IMR-90 (cell line): ENCODE results near the gene STOML2. TPM values are rescaled to one million over a fixed set of nuclear protein-coding genes. Genes with fewer than 3 reads are reported as not detected.
A peak's percentile ranks its signal among the peaks of the same experiment; 100 is the strongest.

ENCODE experiments used
- ATAC-seq: fragments of 200-7000 bp; cut with Tn5 transposase; 2 replicates; pipeline ENCODE4 v1.9.1; 2020; ENCODE audit warnings: low read depth, mild to moderate bottlenecking, moderate library complexity
- BruUV-seq: library from RNA; stranded (reverse); fragments of 400-500 nt; replicated peaks from 2 replicates; lab custom pipeline; 2021; lab: Mats Ljungman, UMichigan
- CTCF ChIA-PET: fragments of 300-600 bp; formaldehyde crosslinking; extraction: SDS; loops from one replicate; lab custom pipeline; 2021; ENCODE audit warnings: antibody characterized with exemption; lab: Yijun Ruan, JAX
- POLR2A ChIA-PET: fragments of 300-600 bp; sonication (Branson Sonifier 250); formaldehyde crosslinking; loops from one replicate; lab custom pipeline; 2022; ENCODE audit warnings: antibody characterized with exemption; ENCODE audit not compliant: unreplicated experiment; lab: Charles Lee
- DNase-seq: peaks from one replicate; pipeline ENCODE4 v3.0.0; 2013
- H2AFZ ChIP-seq: replicated peaks from 2 replicates; pipeline ENCODE3; 2013; ENCODE audit warnings: low read length, mild to moderate bottlenecking; ENCODE audit not compliant: poor library complexity
- H2AK5ac ChIP-seq: 2 replicates; pipeline ENCODE4 v1.6.1; 2013; ENCODE audit warnings: low read depth, low read length, inconsistent platforms
- H2AK9ac ChIP-seq: replicated peaks from 2 replicates; pipeline ENCODE3; 2013; ENCODE audit warnings: mild to moderate bottlenecking, low read depth, low read length, moderate library complexity; ENCODE audit not compliant: poor library complexity
- H2BK120ac ChIP-seq: 2 replicates; pipeline ENCODE4 v1.6.1; 2013; ENCODE audit warnings: low read depth, low read length, inconsistent platforms
- H2BK15ac ChIP-seq: 3 replicates; pipeline ENCODE4 v1.6.1; 2013; ENCODE audit warnings: low read depth, low read length, inconsistent platforms
- H2BK20ac ChIP-seq: 2 replicates; pipeline ENCODE4 v1.6.1; 2013; ENCODE audit warnings: low read depth, mild to moderate bottlenecking, inconsistent platforms, low read length, moderate library complexity
- H2BK5ac ChIP-seq: 2 replicates; pipeline ENCODE4 v1.6.1; 2013; ENCODE audit warnings: mild to moderate bottlenecking, low read depth, low read length, inconsistent platforms; ENCODE audit not compliant: poor library complexity, severe bottlenecking
- H3K14ac ChIP-seq: replicated peaks from 2 replicates; pipeline ENCODE4 v1.6.1; 2013; ENCODE audit warnings: low read depth, low read length, inconsistent platforms
- H3K18ac ChIP-seq: 2 replicates; pipeline ENCODE4 v1.6.1; 2013; ENCODE audit warnings: low read depth, low read length, control low read depth
- H3K23ac ChIP-seq: 2 replicates; pipeline ENCODE4 v1.6.1; 2013; ENCODE audit warnings: low read depth, low read length, inconsistent platforms
- H3K27ac ChIP-seq: 2 replicates; pipeline ENCODE4 v1.5.1; 2013; ENCODE audit warnings: mild to moderate bottlenecking, control low read depth, low read length; ENCODE audit not compliant: insufficient read depth
- H3K27me3 ChIP-seq: 2 replicates; pipeline ENCODE4 v1.6.1; 2013; ENCODE audit warnings: low read length; ENCODE audit not compliant: control insufficient read depth, insufficient read depth
- H3K36me3 ChIP-seq: 2 replicates; pipeline ENCODE4 v1.6.1; 2013; ENCODE audit warnings: low read length, mixed read lengths; ENCODE audit not compliant: control insufficient read depth, insufficient read depth
- H3K4ac ChIP-seq: 2 replicates; pipeline ENCODE4 v1.6.1; 2013; ENCODE audit warnings: low read depth, low read length, inconsistent platforms
- H3K4me1 ChIP-seq: 2 replicates; pipeline ENCODE4 v1.6.1; 2013; ENCODE audit warnings: low read length, mixed read lengths; ENCODE audit not compliant: control insufficient read depth, insufficient read depth
- H3K4me2 ChIP-seq: 2 replicates; pipeline ENCODE4 v1.6.1; 2013; ENCODE audit warnings: low read depth, mild to moderate bottlenecking, control low read depth, low read length, moderate library complexity
- H3K4me3 ChIP-seq: 2 replicates; pipeline ENCODE4 v1.5.1; 2013; ENCODE audit warnings: low read depth, mild to moderate bottlenecking, control low read depth, low read length, moderate library complexity; ENCODE audit not compliant: insufficient read depth
- H3K56ac ChIP-seq: 2 replicates; pipeline ENCODE4 v1.6.1; 2013; ENCODE audit warnings: low read length, inconsistent platforms; ENCODE audit not compliant: insufficient read depth; ENCODE audit errors: extremely low read depth
- H3K79me1 ChIP-seq, 2 experiments: 2 replicates each; pipeline ENCODE4 v1.6.1; 2013; ENCODE audit warnings: low read length in 2 of 2, inconsistent platforms in 1 of 2, low read depth in 1 of 2
- H3K9ac ChIP-seq: 2 replicates; pipeline ENCODE4 v1.6.1; 2013; ENCODE audit warnings: low read depth, low read length, control low read depth
- H3K9me1 ChIP-seq: 2 replicates; pipeline ENCODE4 v1.6.1; 2013; ENCODE audit warnings: low read length, inconsistent platforms; ENCODE audit not compliant: insufficient read depth
- H3K9me3 ChIP-seq: 2 replicates; pipeline ENCODE4 v1.6.1; 2013; ENCODE audit warnings: low read length; ENCODE audit not compliant: control insufficient read depth, insufficient read depth
- H4K20me1 ChIP-seq: 2 replicates; pipeline ENCODE4 v1.6.1; 2013; ENCODE audit warnings: low read length, inconsistent platforms; ENCODE audit not compliant: insufficient read depth
- H4K5ac ChIP-seq: 2 replicates; pipeline ENCODE4 v1.6.1; 2013; ENCODE audit warnings: mild to moderate bottlenecking, low read depth, low read length, control low read depth
- H4K8ac ChIP-seq, 2 experiments: 2 replicates each; pipeline ENCODE4 v1.6.1; 2013; ENCODE audit warnings: low read depth in 2 of 2, low read length in 2 of 2, control low read depth in 1 of 2, inconsistent platforms in 1 of 2
- H4K91ac ChIP-seq: 2 replicates; pipeline ENCODE4 v1.6.1; 2013; ENCODE audit warnings: low read depth, low read length, inconsistent platforms; ENCODE audit not compliant: insufficient read depth
- BHLHE40 ChIP-seq: fragments of 150-350 bp; IDR thresholded peaks from 2 replicates; pipeline ENCODE4 v1.6.1; 2016; ENCODE audit warnings: mild to moderate bottlenecking, low read depth, low read length
- CEBPB ChIP-seq: IDR thresholded peaks from 2 replicates; pipeline ENCODE4 v1.6.1; 2012; ENCODE audit warnings: low read depth, low read length, improper control_type of control experiment
- CHD1 ChIP-seq: IDR thresholded peaks from 2 replicates; pipeline ENCODE4 v1.6.1; 2012; ENCODE audit warnings: low read depth, low read length, improper control_type of control experiment
- MAZ ChIP-seq: IDR thresholded peaks from 2 replicates; pipeline ENCODE4 v1.6.1; 2012; ENCODE audit warnings: low read depth, mild to moderate bottlenecking, low read length, improper control_type of control experiment, moderate library complexity, borderline replicate concordance
- MXI1 ChIP-seq: IDR thresholded peaks from 2 replicates; pipeline ENCODE4 v1.6.1; 2012; ENCODE audit warnings: low read depth, mild to moderate bottlenecking, low read length, moderate library complexity, borderline replicate concordance
- NFE2L2 ChIP-seq: fragments of 150-350 bp; IDR thresholded peaks from 2 replicates; pipeline ENCODE4 v1.6.1; 2016; ENCODE audit warnings: low read depth, mild to moderate bottlenecking, low read length
- POLR2A ChIP-seq: IDR thresholded peaks from 2 replicates; pipeline ENCODE4 v1.6.1; 2012; ENCODE audit warnings: mild to moderate bottlenecking, low read depth, low read length
- RAD21 ChIP-seq: IDR thresholded peaks from 2 replicates; pipeline ENCODE4 v1.6.1; 2012; ENCODE audit warnings: low read length, improper control_type of control experiment
- RCOR1 ChIP-seq: IDR thresholded peaks from 2 replicates; pipeline ENCODE4 v1.6.1; 2012; ENCODE audit warnings: mild to moderate bottlenecking, low read length, improper control_type of control experiment; ENCODE audit not compliant: insufficient replicate concordance
- SMC3 ChIP-seq: fragments of 150-350 bp; IDR thresholded peaks from 2 replicates; pipeline ENCODE4 v1.6.1; 2016; ENCODE audit warnings: low read depth, mild to moderate bottlenecking, antibody characterized with exemption, low read length, moderate library complexity
- WGBS, 2 experiments: methylation state at CpG; one replicate each; pipeline versions ENCODE4 v1.1.5 to v1.1.7; 2013; ENCODE audit warnings: missing lambda C conversion rate in 2 of 2; ENCODE audit not compliant: insufficient read length in 1 of 2; ENCODE audit errors: extremely low coverage in 2 of 2; 5-methylcytosine and 5-hydroxymethylcytosine counted together
- dilution Hi-C: fragments of 300-500 bp; cut with HindIII; formaldehyde crosslinking; loops from one replicate; pipeline ENCODE4 v1.14.3; 2018; ENCODE audit warnings: low sequenced_read_pairs; ENCODE audit not compliant: unreplicated experiment
- in situ Hi-C: fragments of 300-500 bp; cut with MboI; formaldehyde crosslinking; loops from 3 replicates; pipeline ENCODE4 v1.14.3; 2019; ENCODE audit warnings: low sequenced_read_pairs, inconsistent platforms, mixed read lengths
- intact Hi-C: fragments of 100-400 bp; cut with micrococcal nuclease; formaldehyde crosslinking; loops from 2 replicates; pipeline ENCODE4 v1.10.0; 2022
- polyA plus RNA-seq, 3 experiments: library from polyadenylated mRNA; depleted of rRNA; stranded (reverse); fragments of >200 nt; gene quantifications; 2 replicates each; pipeline ENCODE4 v1.2.3, GENCODE V29; 2012; ENCODE audit warnings: low replicate concordance in 1 of 3
- total RNA-seq: library from RNA; depleted of rRNA; stranded (reverse); fragments of >200 nt; gene quantifications from 2 replicates; pipeline ENCODE4 v1.2.3, GENCODE V29; 2012
- TF ChIP-seq, protein P1 (sequence below): conservative IDR thresholded peaks from 2 replicates; pipeline ENCODE4 v1.5.1; 2012; ENCODE audit warnings: mild to moderate bottlenecking, low read depth, low read length, improper control_type of control experiment
- TF ChIP-seq, protein P2 (sequence below): fragments of 150-350 bp; IDR thresholded peaks from 2 replicates; pipeline ENCODE4 v1.6.1; 2016; ENCODE audit warnings: low read depth, mild to moderate bottlenecking, low read length, moderate library complexity, borderline replicate concordance

STOML2 gene
- total and polyA plus RNA-seq, 2 of the 4 experiments (the other 2 are of a cell fraction) = 177 to 250 TPM

DNA sequence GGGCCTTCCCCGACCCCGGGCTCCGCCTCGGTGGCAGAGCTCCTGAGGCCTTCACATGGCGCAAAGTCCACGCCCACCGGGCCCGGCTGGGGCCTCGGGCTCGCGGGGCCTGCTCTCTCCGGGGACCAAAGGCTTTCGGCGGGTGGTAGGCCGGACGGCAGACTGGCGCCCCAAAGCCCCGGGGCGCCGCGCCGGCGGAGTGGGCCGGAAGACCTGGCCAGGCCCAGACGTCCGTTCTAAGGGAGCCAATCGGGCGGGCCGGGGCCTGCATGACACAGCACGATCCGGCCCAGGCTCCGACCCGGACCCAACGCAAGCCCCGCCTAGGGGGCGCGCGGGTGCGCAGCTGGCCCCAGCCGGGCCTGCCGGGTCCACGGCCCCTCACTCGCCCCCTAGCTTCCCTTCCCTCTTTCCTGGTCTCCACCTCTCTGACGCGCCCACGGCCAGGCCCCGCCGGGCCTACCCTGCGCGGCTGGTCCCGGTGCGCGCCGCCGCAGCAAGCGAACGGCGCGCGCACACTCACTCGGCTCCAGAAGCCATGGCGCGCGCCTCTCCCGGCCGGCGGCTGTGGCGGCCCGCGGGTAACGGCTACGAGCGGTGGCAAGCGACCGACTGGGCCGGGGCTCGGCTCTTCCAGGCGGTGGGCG is 31.0 kb downstream of the STOML2 start:
- Histone ChIP-seq H4K5ac (peak overlapping the region; percentile 22; the same call in 1 of the 2 replicates), H3K23ac (peak overlapping the region; percentile 90; the same call in 1 of the 2 replicates), H2BK20ac (no peak overlapping the region), H2AK9ac (peak overlapping the region; percentile 97), H3K18ac (no peak overlapping the region; the same call in 1 of the 2 replicates), H3K79me1 (peaks cover 6 to 61% of the 10 kb centered on the region in 2 experiments; a peak in 3 of 4 replicates), H2AFZ (peak overlapping the region; percentile 91), H3K9ac (peak overlapping the region; percentile 82), H3K27me3 (no peaks in the 10 kb centered on the region), H3K4me2 (peak overlapping the region; percentile 97), H2BK15ac (no peak overlapping the region), H3K27ac (peak overlapping the region; percentile 91), H4K20me1 (peaks cover 55% of the 10 kb centered on the region), H3K14ac (peak overlapping the region; percentile 81), H3K36me3 (peaks cover 14% of the 10 kb centered on the region), H3K56ac (peak overlapping the region; percentile 80; the same call in 1 of the 2 replicates), H2BK120ac (peak overlapping the region; percentile 44; the same call in 1 of the 2 replicates), H3K9me1 (peaks cover 31% of the 10 kb centered on the region), H3K9me3 (no peaks in the 10 kb centered on the region), H4K8ac (peak overlapping the region; percentile 43 to 78; a peak in 2 of 4 replicates), H3K4ac (peak overlapping the region; percentile 86), H2AK5ac (peak overlapping the region; percentile 90; the same call in 1 of the 2 replicates), H2BK5ac (peak overlapping the region; percentile 86), H3K4me3 (peak overlapping the region; percentile 70), H4K91ac (peak overlapping the region; percentile 63), H3K4me1 (peaks cover 12% of the 10 kb centered on the region)
- DNase-seq (peak; percentile 84), ATAC-seq (peak; percentile 75)
- intact Hi-C loops (loop anchor here (2.0 to 10.0 kb wide), 3 partner anchors 77 to 307 kb away; partner anchors contain the start of gene DNAJB5), dilution Hi-C loops (no loop called here), in situ Hi-C loops (no loop called here)
- 0% methylated on average over 24 of the region's 79 CpGs; no CpG with 5 or more reads in 1 of the 2 experiments for WGBS, 2 experiments
- BruUV-seq = no TSS peak
- ChIA-PET CTCF (interaction anchor here (1.0 to 1.4 kb wide), 3 partner anchors 21 to 172 kb away, joined by 3 to 4 read pairs (median 3); no protein-coding TSS in a partner anchor), POLR2A (interaction anchor here (0.6 to 1.0 kb wide), 6 partner anchors 8 to 151 kb away, joined by 4 to 17 read pairs (median 16); partner anchors contain the start of genes FANCG and STOML2)
- TF ChIP-seq BHLHE40 (no peak; the same call in 1 of the 2 replicates), SMC3 (no peak), NFE2L2 (peak; percentile 86; the same call in 1 of the 2 replicates), RCOR1 (no peak), POLR2A (0 out of 2 replicates have a peak, but pooled peaks have one; percentile 87), CHD1 (peak; percentile 91; the same call in 1 of the 2 replicates), CEBPB (no peak), MXI1 (peak; percentile 73; the same call in 1 of the 2 replicates), RAD21 (no peak), MAZ (peak; percentile 64; the same call in 1 of the 2 replicates)
- TF ChIP-seq, protein P1, sequence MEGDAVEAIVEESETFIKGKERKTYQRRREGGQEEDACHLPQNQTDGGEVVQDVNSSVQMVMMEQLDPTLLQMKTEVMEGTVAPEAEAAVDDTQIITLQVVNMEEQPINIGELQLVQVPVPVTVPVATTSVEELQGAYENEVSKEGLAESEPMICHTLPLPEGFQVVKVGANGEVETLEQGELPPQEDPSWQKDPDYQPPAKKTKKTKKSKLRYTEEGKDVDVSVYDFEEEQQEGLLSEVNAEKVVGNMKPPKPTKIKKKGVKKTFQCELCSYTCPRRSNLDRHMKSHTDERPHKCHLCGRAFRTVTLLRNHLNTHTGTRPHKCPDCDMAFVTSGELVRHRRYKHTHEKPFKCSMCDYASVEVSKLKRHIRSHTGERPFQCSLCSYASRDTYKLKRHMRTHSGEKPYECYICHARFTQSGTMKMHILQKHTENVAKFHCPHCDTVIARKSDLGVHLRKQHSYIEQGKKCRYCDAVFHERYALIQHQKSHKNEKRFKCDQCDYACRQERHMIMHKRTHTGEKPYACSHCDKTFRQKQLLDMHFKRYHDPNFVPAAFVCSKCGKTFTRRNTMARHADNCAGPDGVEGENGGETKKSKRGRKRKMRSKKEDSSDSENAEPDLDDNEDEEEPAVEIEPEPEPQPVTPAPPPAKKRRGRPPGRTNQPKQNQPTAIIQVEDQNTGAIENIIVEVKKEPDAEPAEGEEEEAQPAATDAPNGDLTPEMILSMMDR = peak; percentile 51
- TF ChIP-seq, protein P2, sequence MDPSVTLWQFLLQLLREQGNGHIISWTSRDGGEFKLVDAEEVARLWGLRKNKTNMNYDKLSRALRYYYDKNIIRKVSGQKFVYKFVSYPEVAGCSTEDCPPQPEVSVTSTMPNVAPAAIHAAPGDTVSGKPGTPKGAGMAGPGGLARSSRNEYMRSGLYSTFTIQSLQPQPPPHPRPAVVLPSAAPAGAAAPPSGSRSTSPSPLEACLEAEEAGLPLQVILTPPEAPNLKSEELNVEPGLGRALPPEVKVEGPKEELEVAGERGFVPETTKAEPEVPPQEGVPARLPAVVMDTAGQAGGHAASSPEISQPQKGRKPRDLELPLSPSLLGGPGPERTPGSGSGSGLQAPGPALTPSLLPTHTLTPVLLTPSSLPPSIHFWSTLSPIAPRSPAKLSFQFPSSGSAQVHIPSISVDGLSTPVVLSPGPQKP = no peak
